ENCODE data around the gene MEX3B.

GRCh38 chr15:82074610-82075009, 28.8 kb upstream of the MEX3B start:
- TF ChIP-seq POLR2AphosphoS5 (IDR thresholded peaks at IDR 0.05; ENCODE audit: low read depth, low read length) (no peak), POLR2A (IDR thresholded peaks at IDR 0.05; ENCODE audit: low read depth, low read length) (no peak)
